ENCODE results near the gene ABLIM2. TPM values are rescaled to one million over a fixed set of nuclear protein-coding genes. Genes with fewer than 3 reads are reported as not detected.

The ABLIM2 gene
- total and polyA plus RNA-seq, 2 of the 8 experiments (the other 6 are each of a cell fraction or from before 2014, with no cell fraction given), result 2.8 to 3.0 TPM

DNA sequence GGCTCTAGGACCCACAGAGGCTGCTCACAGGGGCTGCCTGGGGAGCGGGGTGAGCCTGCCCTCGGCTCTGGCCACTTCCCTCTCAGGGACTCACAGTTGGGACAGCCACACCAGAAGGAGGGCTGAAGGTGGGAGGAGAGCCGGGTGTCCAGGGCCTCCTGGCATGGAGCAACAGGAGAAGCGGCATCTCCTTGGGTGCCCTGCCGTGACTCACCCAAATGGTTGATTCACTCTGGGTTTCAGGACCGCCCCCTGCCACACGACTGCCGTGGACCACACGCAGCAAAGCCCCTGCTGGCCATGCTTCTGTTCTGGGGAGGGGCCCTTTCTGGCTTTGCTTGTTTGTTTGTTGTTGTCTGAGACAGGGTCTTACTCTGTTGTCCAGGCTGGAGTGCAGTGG is 132.9 kb downstream of the ABLIM2 start:
- H3K4me3 ChIP-seq (ENCODE audit: extremely low read depth in 1 of 4, insufficient read depth in 2 of 4, low read depth in 3 of 4, low read length in 4 of 4), result no peak overlapping the region
- H2BK120ac ChIP-seq (replicated peaks; ENCODE audit: low read depth, low read length), result no peak overlapping the region
- FAIRE-seq, result no peak
- H4K20me1 ChIP-seq (replicated peaks in 1 of 2; ENCODE audit: control insufficient read depth in 1 of 2, insufficient read depth in 2 of 2, low read length in 2 of 2), result no peaks in the 10 kb centered on the region
- H3K4ac ChIP-seq (replicated peaks; ENCODE audit: insufficient read length, low read depth, low read length), result no peak overlapping the region
- H3K4me1 ChIP-seq (replicated peaks in 1 of 4; ENCODE audit: control insufficient read depth in 3 of 4, insufficient read depth in 4 of 4, low read length in 3 of 4), result peaks cover 0 to 3% (median 1%) of the 10 kb centered on the region in 4 experiments; a peak in 3 of 7 replicates
- H3K23ac ChIP-seq (ENCODE audit: insufficient read length), result no peak overlapping the region
- no peak for DNase-seq (ENCODE audit: low read depth in 1 of 2, low spot score in 2 of 2)
- H2BK20ac ChIP-seq (ENCODE audit: low read length), result no peak overlapping the region
- H3K4me2 ChIP-seq (ENCODE audit: insufficient read depth in 1 of 2, low read depth in 2 of 2, low read length in 2 of 2), result no peak overlapping the region
- no peaks in the 10 kb centered on the region for H3K36me3 ChIP-seq (ENCODE audit: control insufficient read depth in 2 of 4, insufficient read depth in 4 of 4, low read length in 3 of 4)
- WGBS, 2 experiments (ENCODE audit: extremely low coverage in 1 of 2, insufficient coverage in 1 of 2, insufficient read length in 1 of 2, insufficient replicate concordance in 2 of 2, low coverage in 1 of 2, low lambda C conversion rate in 2 of 2, missing lambda C conversion rate in 1 of 2), result 85% methylated on average over 6 of the region's 9 CpGs; no CpG with 5 or more reads in 1 of the 2 experiments
- no peak overlapping the region for H3K27ac ChIP-seq (ENCODE audit: low read depth, low read length)
- ChIA-PET CTCF (ENCODE audit: partially characterized antibody) (interaction anchor here (0.7 to 1.6 kb wide), 3 partner anchors 9 to 310 kb away, joined by 3 to 7 read pairs (median 3); no protein-coding TSS in a partner anchor), POLR2A (ENCODE audit: partially characterized antibody) (no interaction called here)
- no peak overlapping the region for H3K56ac ChIP-seq (replicated peaks; ENCODE audit: insufficient read length, low read depth, low read length)
- H4K5ac ChIP-seq (ENCODE audit: insufficient read length, low read depth, low read length), result no peak overlapping the region
- H3K79me2 ChIP-seq (ENCODE audit: control insufficient read depth in 1 of 2, insufficient read depth in 2 of 2, low read length in 2 of 2), result no peaks in the 10 kb centered on the region
- H3K23me2 ChIP-seq (ENCODE audit: low read depth, low read length), result peaks cover 2% of the 10 kb centered on the region; the same call in 1 of the 2 replicates
- no peaks in the 10 kb centered on the region; a peak in 2 of 7 replicates for H3K27me3 ChIP-seq (replicated peaks in 1 of 4; ENCODE audit: control insufficient read depth in 3 of 4, extremely low read depth in 1 of 4, insufficient read depth in 3 of 4, low read length in 3 of 4)
- no peak overlapping the region for H2BK12ac ChIP-seq (ENCODE audit: low read depth, low read length)
- H4K91ac ChIP-seq (replicated peaks; ENCODE audit: insufficient read length, low read length), result no peak overlapping the region
- no peak overlapping the region for H3K18ac ChIP-seq (ENCODE audit: extremely low read depth, low read length)
- no peak overlapping the region for H3K9ac ChIP-seq (replicated peaks in 1 of 4; ENCODE audit: extremely low read depth in 1 of 4, low read depth in 3 of 4, low read length in 3 of 4)
- H2BK5ac ChIP-seq (ENCODE audit: low read depth, low read length), result no peak overlapping the region
- H2BK15ac ChIP-seq (ENCODE audit: low read length), result no peak overlapping the region
- H2AFZ ChIP-seq (ENCODE audit: low read length), result no peak overlapping the region
- no peak overlapping the region for H3K14ac ChIP-seq (ENCODE audit: insufficient read length)
- no peak overlapping the region for H2AK5ac ChIP-seq (ENCODE audit: low read depth, low read length)
- H3K79me1 ChIP-seq (ENCODE audit: low read depth, low read length), result no peaks in the 10 kb centered on the region
- H3K9me3 ChIP-seq (ENCODE audit: insufficient read depth in 2 of 2, low read depth in 1 of 2, low read length in 1 of 2), result no peaks in the 10 kb centered on the region
- H4K8ac ChIP-seq (ENCODE audit: extremely low read depth, insufficient read depth, low read length), result peak overlapping the region; percentile 57; the same call in 1 of the 2 replicates
- no peak for TF ChIP-seq SP2 (IDR thresholded peaks at IDR 0.05; ENCODE audit: low read length)
- no peak for TF ChIP-seq CEBPB (IDR thresholded peaks at IDR 0.05; ENCODE audit: low read depth, low read length)
- TF ChIP-seq, protein P1, sequence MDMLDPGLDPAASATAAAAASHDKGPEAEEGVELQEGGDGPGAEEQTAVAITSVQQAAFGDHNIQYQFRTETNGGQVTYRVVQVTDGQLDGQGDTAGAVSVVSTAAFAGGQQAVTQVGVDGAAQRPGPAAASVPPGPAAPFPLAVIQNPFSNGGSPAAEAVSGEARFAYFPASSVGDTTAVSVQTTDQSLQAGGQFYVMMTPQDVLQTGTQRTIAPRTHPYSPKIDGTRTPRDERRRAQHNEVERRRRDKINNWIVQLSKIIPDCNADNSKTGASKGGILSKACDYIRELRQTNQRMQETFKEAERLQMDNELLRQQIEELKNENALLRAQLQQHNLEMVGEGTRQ (IDR thresholded peaks at IDR 0.05; ENCODE audit: low read length), result no peak
- TF ChIP-seq, protein P2, sequence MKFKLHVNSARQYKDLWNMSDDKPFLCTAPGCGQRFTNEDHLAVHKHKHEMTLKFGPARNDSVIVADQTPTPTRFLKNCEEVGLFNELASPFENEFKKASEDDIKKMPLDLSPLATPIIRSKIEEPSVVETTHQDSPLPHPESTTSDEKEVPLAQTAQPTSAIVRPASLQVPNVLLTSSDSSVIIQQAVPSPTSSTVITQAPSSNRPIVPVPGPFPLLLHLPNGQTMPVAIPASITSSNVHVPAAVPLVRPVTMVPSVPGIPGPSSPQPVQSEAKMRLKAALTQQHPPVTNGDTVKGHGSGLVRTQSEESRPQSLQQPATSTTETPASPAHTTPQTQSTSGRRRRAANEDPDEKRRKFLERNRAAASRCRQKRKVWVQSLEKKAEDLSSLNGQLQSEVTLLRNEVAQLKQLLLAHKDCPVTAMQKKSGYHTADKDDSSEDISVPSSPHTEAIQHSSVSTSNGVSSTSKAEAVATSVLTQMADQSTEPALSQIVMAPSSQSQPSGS (IDR thresholded peaks at IDR 0.05; ENCODE audit: low read length), result no peak
- TF ChIP-seq MAFK (IDR thresholded peaks at IDR 0.05; ENCODE audit: low read depth, low read length), result no peak
- TF ChIP-seq, protein P3, sequence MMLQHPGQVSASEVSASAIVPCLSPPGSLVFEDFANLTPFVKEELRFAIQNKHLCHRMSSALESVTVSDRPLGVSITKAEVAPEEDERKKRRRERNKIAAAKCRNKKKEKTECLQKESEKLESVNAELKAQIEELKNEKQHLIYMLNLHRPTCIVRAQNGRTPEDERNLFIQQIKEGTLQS (IDR thresholded peaks at IDR 0.05; ENCODE audit: insufficient read depth, low read depth, low read length), result no peak

Measured in H1 (cell line).